ENCODE results near the gene ZFP64. TPM values are rescaled to one million over a fixed set of nuclear protein-coding genes. Genes with fewer than 3 reads are reported as not detected.

ZFP64 gene
- total and polyA plus RNA-seq, 2 donors from 2014 or later = 7.1 to 14.6 TPM

DNA sequence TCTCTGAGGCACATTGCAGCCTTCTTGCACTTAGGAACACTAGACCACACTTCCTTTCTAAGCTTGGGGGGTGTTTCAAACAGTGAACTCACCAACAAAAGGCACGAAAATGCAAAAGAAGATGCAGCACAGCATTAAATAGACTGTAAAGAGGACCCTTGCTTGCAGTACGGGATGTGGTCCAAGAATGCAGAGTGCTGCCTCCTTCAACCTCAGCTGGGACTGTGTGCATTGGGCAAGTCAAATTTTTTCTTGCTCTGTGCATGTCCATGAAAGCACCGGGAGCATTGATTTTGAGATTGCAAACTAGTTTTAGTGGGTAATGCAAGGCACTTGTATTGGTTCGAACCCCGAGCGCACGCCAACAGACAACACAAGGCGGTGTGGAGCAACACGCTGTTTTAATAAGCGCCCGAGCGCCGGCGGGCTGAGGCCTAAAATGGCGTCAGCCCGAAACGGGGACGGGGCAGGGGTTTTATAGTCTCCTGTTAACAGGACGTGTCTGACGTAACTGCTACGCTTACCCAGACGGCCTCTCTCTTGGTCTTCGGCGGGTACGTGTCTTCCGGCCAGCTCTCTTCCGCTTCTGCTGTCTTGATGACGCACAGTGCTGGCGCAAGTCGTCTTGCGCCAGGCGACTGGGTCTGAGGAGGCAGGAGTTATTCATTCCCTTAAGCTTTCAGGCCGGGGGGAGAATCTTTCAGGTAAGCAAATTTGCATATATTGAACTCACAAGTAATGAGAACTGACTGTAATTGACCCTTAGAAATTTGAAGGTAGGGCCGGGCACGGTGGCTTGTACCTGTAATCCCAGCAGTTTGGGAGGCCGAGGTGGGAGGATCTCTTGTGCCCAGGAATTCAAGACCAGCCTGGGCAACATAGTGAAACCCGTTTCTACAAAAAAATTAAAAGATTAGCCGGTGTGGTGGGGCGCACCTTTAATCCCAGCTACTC, 18.7 kb upstream of the ZFP64 start:
- no peaks in the 10 kb centered on the region for H3K9me3 ChIP-seq (ENCODE audit: control insufficient read depth in 2 of 3, insufficient read depth in 1 of 3, low read length in 3 of 3)
- FAIRE-seq (no peak), DNase-seq (no peak)
- no peaks in the 10 kb centered on the region for H3K36me3 ChIP-seq (ENCODE audit: control insufficient read depth in 2 of 3, insufficient read depth in 3 of 3, low read length in 3 of 3)
- H3K4me1 ChIP-seq (ENCODE audit: control insufficient read depth in 2 of 3, insufficient read depth in 2 of 3, low read depth in 1 of 3, low read length in 3 of 3) = no peaks in the 10 kb centered on the region
- H3K9ac ChIP-seq (ENCODE audit: low read length in 3 of 3) = no peak overlapping the region
- H3K27ac ChIP-seq (ENCODE audit: low read depth in 2 of 2, low read length in 2 of 2) = no peak overlapping the region
- H3K4me3 ChIP-seq (ENCODE audit: low read length in 3 of 3) = no peak overlapping the region
- intact Hi-C loops (cut with DNase I) = no loop called here
- no peaks in the 10 kb centered on the region for H3K27me3 ChIP-seq (ENCODE audit: control insufficient read depth, insufficient read depth, low read length)
- no peak for TF ChIP-seq CTCF (IDR thresholded peaks at IDR 0.05; ENCODE audit: borderline replicate concordance, extremely low read depth, insufficient read depth)

GRCh38 chr20:52209154-52209571, 17.6 kb upstream of the ZFP64 start:
- Histone ChIP-seq H3K27ac (ENCODE audit: low read depth in 2 of 2, low read length in 2 of 2) (no peak overlapping the region), H3K9me3 (ENCODE audit: control insufficient read depth in 2 of 3, insufficient read depth in 1 of 3, low read length in 3 of 3) (no peaks in the 10 kb centered on the region), H3K9ac (ENCODE audit: low read length in 3 of 3) (no peak overlapping the region), H3K4me1 (ENCODE audit: control insufficient read depth in 2 of 3, insufficient read depth in 2 of 3, low read depth in 1 of 3, low read length in 3 of 3) (no peaks in the 10 kb centered on the region), H3K36me3 (ENCODE audit: control insufficient read depth in 2 of 3, insufficient read depth in 3 of 3, low read length in 3 of 3) (no peaks in the 10 kb centered on the region), H3K27me3 (ENCODE audit: control insufficient read depth, insufficient read depth, low read length) (no peaks in the 10 kb centered on the region), H3K4me3 (ENCODE audit: low read length in 3 of 3) (no peak overlapping the region)
- intact Hi-C loops (cut with DNase I) = no loop called here
- FAIRE-seq (no peak), DNase-seq (no peak)
- no peak for TF ChIP-seq CTCF (IDR thresholded peaks at IDR 0.05; ENCODE audit: borderline replicate concordance, extremely low read depth, insufficient read depth)

DNA sequence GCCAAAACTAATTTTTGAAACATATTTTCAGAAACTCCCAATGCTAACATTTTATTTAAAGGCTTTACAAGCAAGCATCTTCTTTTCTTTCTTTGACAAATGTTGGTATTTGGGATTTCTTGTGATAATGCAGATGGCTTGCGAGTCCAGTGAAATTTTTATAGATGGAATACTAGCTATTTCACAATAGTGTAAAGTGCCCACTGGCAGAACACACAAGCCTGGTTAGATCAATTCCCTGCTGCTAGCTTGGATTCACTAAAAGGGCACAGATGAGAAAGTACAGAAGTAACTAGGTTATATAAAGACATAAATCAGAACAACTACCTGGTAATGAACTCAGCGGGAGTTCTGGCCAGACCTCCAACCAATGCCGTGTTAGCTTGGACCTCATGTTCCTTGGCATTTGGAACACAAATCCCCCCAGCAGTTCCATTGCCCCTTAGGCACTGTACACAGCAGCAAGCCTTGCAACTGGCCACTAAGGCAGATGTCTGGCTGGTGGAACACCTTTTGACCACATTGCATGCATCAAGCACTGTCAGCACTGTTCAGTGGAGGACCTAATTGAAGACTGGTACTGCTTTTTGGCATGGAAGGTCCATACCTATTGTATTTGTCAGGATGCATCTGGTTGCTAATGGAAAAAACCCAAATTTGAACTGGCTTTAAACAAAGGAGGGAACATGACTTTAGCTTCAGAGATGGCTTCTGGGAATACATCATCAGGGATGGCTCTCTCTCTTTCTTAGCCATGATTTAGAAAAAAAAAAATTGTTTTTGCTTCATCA, 15.6 kb upstream of the ZFP64 start:
- no peak for FAIRE-seq
- no peak for TF ChIP-seq CTCF (IDR thresholded peaks at IDR 0.05; ENCODE audit: borderline replicate concordance, extremely low read depth, insufficient read depth)

More for the DNA sequence above, 15.6 kb upstream of the ZFP64 start:
- H3K9me3 ChIP-seq (ENCODE audit: control insufficient read depth in 2 of 3, insufficient read depth in 1 of 3, low read length in 3 of 3) = no peaks in the 10 kb centered on the region
- no peak overlapping the region for H3K27ac ChIP-seq (ENCODE audit: low read depth in 2 of 2, low read length in 2 of 2)
- intact Hi-C loops (cut with DNase I) = no loop called here
- no peak for DNase-seq
- H3K4me3 ChIP-seq (ENCODE audit: low read length in 3 of 3) = no peak overlapping the region
- no peaks in the 10 kb centered on the region for H3K27me3 ChIP-seq (ENCODE audit: control insufficient read depth, insufficient read depth, low read length)
- H3K4me1 ChIP-seq (ENCODE audit: control insufficient read depth in 2 of 3, insufficient read depth in 2 of 3, low read depth in 1 of 3, low read length in 3 of 3) = no peaks in the 10 kb centered on the region
- H3K9ac ChIP-seq (ENCODE audit: low read length in 3 of 3) = no peak overlapping the region
- no peaks in the 10 kb centered on the region for H3K36me3 ChIP-seq (ENCODE audit: control insufficient read depth in 2 of 3, insufficient read depth in 3 of 3, low read length in 3 of 3)

Data from kidney (tissue), 14 donors.